Measurements from ENCODE around the gene SNX13. TPM values are rescaled to one million over a fixed set of nuclear protein-coding genes. Genes with fewer than 3 reads are reported as not detected.
"Not testable (repeated sequence)": the region's sequence is repeated elsewhere in the genome, so short reads cannot be mapped to it uniquely, and the experiment has no call there.

Gene SNX13
- total RNA-seq, 1 donor from 2014 or later = 30.1 TPM

GRCh38 chr7:17852361-17852760, 87.9 kb downstream of the SNX13 start:
- intact Hi-C loops (cut with micrococcal nuclease) = no loop called here

- intact Hi-C loops (cut with micrococcal nuclease) = no loop called here
Measured at GRCh38 chr7:17849504-17849903, 90.8 kb downstream of the SNX13 start.

GRCh38 chr7:17848516-17848915, 91.8 kb downstream of the SNX13 start:
- intact Hi-C loops (cut with micrococcal nuclease) = no loop called here

- intact Hi-C loops (cut with micrococcal nuclease) = no loop called here
Measured at GRCh38 chr7:17846935-17847334, 93.4 kb downstream of the SNX13 start.

GRCh38 chr7:17845197-17845547, 95.1 kb downstream of the SNX13 start:
- intact Hi-C loops (cut with micrococcal nuclease) = loop anchor here (2.0 kb wide), 1 partner anchor 20 kb away; no protein-coding TSS in a partner anchor

- intact Hi-C loops (cut with micrococcal nuclease) = loop anchor here (1.0 to 2.0 kb wide), 2 partner anchors 8 to 20 kb away; no protein-coding TSS in a partner anchor
Measured at GRCh38 chr7:17844514-17845196, 95.6 kb downstream of the SNX13 start.

- intact Hi-C loops (cut with micrococcal nuclease) = loop anchor here (1.0 to 2.0 kb wide), 2 partner anchors 8 to 19 kb away; no protein-coding TSS in a partner anchor
Measured at GRCh38 chr7:17844022-17844421, 96.3 kb downstream of the SNX13 start.

GRCh38 chr7:17843041-17843440, 97.3 kb downstream of the SNX13 start:
- intact Hi-C loops (cut with micrococcal nuclease) = no loop called here

- intact Hi-C loops (cut with micrococcal nuclease) = loop anchor here (2.0 kb wide), 1 partner anchor 14 kb away; no protein-coding TSS in a partner anchor
Measured at GRCh38 chr7:17832820-17833355, 107.4 kb downstream of the SNX13 start.

GRCh38 chr7:17832242-17832641, 108.1 kb downstream of the SNX13 start:
- intact Hi-C loops (cut with micrococcal nuclease) = loop anchor here (2.0 kb wide), 1 partner anchor 13 kb away; no protein-coding TSS in a partner anchor

GRCh38 chr7:17830206-17830605, 110.1 kb downstream of the SNX13 start:
- intact Hi-C loops (cut with micrococcal nuclease) = no loop called here

GRCh38 chr7:17829001-17829400, 111.3 kb downstream of the SNX13 start:
- intact Hi-C loops (cut with micrococcal nuclease) = no loop called here

- intact Hi-C loops (cut with micrococcal nuclease) = no loop called here
Measured at GRCh38 chr7:17822547-17823173, 117.6 kb downstream of the SNX13 start.

GRCh38 chr7:17816903-17817302, 123.4 kb downstream of the SNX13 start:
- intact Hi-C loops (cut with micrococcal nuclease) = no loop called here

- intact Hi-C loops (cut with micrococcal nuclease) = no loop called here
Measured at GRCh38 chr7:17815318-17815717, 125.0 kb downstream of the SNX13 start.

GRCh38 chr7:17814058-17814457, 126.2 kb downstream of the SNX13 start:
- intact Hi-C loops (cut with micrococcal nuclease) = no loop called here

- intact Hi-C loops (cut with micrococcal nuclease) = not testable (repeated sequence)
Measured at GRCh38 chr7:17809215-17809614, 131.1 kb downstream of the SNX13 start.

- intact Hi-C loops (cut with micrococcal nuclease) = no loop called here
Measured at GRCh38 chr7:17807242-17807641, 133.1 kb downstream of the SNX13 start.

GRCh38 chr7:17806631-17807030, 133.7 kb downstream of the SNX13 start:
- intact Hi-C loops (cut with micrococcal nuclease) = no loop called here

GRCh38 chr7:17802056-17802455, 138.2 kb downstream of the SNX13 start:
- intact Hi-C loops (cut with micrococcal nuclease) = no loop called here

GRCh38 chr7:17792075-17792936, 148.0 kb downstream of the SNX13 start:
- intact Hi-C loops (cut with micrococcal nuclease) = loop anchor here (5.0 kb wide), 1 partner anchor 150 kb away; the partner anchor contains the start of gene SNX13

All from T-helper 1 cell treated with Interleukin-12 subunit alpha and Interleukin-12 subunit beta and Interleukin-4 antibody, amounts not matched to agents 30 ng/mL and 1 ng/mL, for 36 hours (primary cell).